NCI-H226 (cell line): ENCODE data around the gene RIN1.
"Not testable (repeated sequence)": the region's sequence is repeated elsewhere in the genome, so short reads cannot be mapped to it uniquely, and the experiment has no call there.

Experiments used
- DNase-seq: peaks from one replicate; pipeline ENCODE4 v3.0.0-alpha.2; 2015

RIN1 gene, protein sequence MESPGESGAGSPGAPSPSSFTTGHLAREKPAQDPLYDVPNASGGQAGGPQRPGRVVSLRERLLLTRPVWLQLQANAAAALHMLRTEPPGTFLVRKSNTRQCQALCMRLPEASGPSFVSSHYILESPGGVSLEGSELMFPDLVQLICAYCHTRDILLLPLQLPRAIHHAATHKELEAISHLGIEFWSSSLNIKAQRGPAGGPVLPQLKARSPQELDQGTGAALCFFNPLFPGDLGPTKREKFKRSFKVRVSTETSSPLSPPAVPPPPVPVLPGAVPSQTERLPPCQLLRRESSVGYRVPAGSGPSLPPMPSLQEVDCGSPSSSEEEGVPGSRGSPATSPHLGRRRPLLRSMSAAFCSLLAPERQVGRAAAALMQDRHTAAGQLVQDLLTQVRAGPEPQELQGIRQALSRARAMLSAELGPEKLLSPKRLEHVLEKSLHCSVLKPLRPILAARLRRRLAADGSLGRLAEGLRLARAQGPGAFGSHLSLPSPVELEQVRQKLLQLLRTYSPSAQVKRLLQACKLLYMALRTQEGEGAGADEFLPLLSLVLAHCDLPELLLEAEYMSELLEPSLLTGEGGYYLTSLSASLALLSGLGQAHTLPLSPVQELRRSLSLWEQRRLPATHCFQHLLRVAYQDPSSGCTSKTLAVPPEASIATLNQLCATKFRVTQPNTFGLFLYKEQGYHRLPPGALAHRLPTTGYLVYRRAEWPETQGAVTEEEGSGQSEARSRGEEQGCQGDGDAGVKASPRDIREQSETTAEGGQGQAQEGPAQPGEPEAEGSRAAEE

GRCh38 chr11:66336234-66337102 is at the start of gene RIN1:
Gene RIN1, minus strand, starts transcription at chr11:66336434. Its CDS starts 32 bp downstream, at chr11:66336402.
- DNase-seq = peak; percentile 100

GRCh38 chr11:66384316-66384715 is 48.1 kb upstream of the RIN1 start:
- DNase-seq = not testable (repeated sequence)

DNA sequence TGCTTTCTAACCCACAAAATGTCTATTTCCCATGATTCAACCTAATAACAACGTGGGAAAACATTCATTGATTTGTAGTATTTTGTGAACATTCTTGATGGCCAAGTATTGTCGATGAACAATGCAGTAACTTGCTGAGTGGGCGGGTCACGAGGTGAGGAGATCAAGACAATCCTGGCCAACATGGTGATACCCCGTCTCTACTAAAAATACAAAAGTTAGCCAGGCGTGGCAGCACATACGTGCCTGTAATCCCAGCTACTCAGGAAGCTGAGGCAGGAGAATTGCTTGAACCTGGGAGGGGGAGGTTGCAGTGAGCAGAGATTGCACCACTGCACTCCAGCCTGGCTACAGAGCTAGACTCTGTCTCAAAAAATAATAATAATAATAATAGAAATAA is 44.0 kb upstream of the RIN1 start:
- not testable (repeated sequence) for DNase-seq

DNA sequence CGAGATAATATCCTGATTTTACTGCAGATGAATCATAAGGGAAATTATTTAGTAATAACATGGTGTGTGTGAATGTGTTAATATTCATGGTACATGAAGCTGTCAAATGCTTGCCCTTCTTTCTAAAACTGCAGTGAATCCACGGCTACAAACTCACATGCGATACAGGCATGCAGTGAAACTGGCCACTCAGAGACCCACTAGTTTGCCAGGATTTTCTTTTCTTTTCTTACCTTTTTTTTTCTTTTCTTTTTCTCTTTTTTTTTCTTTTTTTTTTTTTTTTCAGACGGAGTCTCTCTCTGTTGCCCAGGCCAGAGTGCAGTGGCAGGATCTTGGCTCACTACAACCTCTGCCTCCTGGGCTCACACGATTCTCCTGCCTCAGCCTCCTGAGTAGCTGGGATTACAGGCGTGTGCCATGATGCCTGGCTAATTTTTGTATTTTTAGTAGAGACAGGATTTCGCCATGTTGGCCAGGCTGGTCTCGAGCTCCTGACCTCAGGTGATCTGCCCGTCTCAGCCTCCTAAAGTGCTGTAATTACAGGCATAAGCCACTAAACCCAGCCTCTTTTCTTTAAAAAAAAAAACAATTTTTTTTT is 37.6 kb upstream of the RIN1 start:
- not testable (repeated sequence) for DNase-seq

DNA sequence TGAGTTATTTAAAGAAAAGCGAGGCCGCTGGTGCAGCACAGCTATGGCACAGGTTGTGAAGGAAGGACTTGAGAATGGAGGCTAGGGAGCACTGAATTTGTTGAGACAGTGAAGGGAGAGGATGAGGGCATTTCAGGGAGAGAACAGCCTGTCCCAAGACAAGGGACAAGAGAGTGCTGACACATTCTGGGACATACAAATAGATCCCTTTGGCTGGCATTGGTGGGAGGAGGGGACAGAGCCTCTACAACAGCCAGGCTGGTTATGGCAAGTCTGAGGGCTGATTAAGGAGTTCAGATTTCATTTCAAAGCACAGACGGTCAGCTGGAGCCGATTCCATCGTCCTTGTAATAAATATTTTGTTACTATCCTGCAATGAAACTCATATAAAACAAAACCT is 37.0 kb upstream of the RIN1 start:
- no peak for DNase-seq

GRCh38 chr11:66371627-66372415 is 35.6 kb upstream of the RIN1 start, which contains the start of gene SLC29A2:
Gene SLC29A2, minus strand, starts transcription at chr11:66371760. Its CDS starts 169 bp downstream, at chr11:66371591.
- DNase-seq = peak; percentile 9

DNA sequence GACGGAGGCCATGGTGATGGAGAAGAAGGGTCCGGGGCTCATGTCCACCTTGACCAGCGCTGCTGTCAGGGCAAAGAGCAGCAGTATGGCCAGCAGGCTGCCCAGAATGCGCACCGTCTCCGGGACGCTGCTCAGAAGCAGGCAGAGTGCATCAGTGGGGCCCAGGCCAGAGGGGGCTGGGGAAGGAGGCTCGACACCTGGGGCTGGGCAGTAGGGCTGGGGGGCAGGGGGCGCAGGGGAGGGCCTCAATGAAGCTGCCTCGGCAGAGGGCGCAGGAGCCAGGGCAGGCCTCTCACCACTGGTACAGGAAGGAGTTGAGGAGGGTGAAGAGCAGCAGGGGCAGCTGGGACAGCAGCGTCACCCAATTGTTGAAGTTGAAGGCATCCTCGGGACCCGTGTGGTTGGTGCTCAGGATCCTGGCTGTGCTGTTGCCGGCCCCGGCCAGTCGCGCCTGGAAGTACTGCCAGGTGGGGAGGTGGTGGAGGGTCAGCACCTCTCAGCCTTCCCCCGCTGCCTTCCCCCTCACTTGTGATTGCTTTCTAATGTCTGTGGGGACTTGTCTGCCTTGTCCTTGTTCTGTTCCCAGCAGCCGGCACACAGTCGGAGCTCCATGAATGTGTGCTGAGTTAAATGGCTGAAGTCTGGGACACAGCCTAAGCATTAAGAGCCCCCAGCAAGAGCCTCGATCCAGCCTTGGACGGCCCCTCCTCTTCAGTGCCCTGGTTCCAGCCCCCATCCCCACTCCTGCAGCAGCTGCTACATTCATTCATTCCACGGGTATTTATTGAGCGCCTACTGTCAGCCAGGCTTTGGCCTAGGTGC is 33.0 kb upstream of the RIN1 start:
- no peak for DNase-seq

- DNase-seq = no peak
Observed at GRCh38 chr11:66368484-66368883, 32.2 kb upstream of the RIN1 start.

DNA sequence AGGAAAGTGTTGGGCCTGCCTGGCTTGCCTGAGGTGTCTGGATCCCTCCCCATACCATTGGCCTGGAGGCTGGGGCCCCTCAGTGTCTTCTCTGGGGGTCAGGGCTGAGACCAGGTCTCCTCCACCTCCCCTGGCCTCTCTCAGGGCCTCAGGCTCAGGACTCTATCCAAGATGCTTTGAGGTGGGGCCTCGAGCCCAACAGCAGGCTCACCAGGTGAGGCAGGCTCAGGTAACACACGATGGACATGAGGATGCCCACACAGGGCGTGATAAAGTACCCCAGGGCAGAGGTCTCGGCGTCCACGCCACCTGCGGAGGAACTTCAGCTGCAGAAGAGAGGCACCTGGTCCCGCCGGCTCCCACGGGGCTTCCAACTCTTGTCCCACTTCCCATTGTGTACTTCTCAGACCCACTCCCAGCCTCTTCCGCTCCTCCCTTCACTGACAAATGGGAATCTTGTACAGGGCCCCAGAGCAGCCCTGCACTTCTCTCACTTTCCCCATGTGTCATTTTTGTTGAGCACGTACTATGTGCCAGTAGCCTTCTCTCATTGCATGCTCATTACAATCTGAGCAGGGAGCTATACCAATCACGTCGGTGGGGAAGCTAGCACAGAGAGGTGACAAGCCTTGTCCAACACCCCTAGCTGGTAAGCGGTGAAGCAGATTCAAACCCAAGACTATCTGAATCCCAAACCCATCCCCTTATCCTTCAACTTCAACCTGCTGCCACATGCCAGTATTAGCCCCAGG is 31.5 kb upstream of the RIN1 start:
- no peak for DNase-seq

- DNase-seq = no peak
Observed at GRCh38 chr11:66366844-66367477, 30.7 kb upstream of the RIN1 start.

DNA sequence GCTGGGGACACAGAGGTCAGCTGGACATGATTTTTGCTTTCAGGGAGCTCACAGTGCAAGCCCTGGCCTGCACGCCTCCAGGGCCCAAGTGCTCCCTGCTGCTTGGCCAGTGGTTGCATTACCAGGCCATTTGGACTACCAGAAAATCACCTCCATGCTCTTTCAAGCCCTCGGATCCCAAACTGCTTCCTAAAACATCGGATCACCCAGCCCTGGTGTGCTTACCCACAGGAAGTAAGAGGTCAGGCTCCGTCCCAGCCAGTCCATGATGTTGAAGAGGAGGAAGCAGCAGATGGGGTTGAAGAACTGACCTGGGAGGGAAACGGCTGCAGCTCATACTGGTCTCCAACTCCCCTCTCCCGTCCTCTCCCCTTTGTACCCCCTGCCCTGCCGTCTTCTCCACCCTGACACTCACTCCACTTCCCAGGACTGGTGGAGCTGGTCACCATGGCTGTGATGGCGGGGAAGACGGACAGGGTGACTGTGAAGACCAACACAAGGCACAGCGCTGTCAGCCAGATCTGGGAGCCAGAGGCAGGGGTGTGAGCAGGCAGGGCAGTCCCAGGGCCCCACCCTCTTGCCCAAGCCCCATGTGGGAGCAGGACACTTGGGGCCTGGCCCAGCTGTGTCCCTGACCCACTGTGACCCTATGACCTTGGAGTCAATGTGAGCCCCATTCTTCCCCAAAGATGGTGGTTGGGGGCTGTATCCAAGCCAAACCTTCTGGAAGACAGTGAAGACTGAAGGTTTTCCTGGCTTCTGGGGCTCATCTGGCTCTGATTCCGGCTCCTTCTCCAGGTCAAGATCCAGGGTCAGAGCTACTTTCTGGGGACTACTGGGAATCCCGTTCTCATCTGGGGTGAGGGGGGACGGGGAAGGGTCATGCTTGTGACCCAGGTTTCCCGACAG is 29.7 kb upstream of the RIN1 start:
- no peak for DNase-seq

GRCh38 chr11:66365166-66365565 is 28.9 kb upstream of the RIN1 start:
- DNase-seq = no peak

GRCh38 chr11:66363805-66364535 is 27.7 kb upstream of the RIN1 start:
- DNase-seq = no peak

DNA sequence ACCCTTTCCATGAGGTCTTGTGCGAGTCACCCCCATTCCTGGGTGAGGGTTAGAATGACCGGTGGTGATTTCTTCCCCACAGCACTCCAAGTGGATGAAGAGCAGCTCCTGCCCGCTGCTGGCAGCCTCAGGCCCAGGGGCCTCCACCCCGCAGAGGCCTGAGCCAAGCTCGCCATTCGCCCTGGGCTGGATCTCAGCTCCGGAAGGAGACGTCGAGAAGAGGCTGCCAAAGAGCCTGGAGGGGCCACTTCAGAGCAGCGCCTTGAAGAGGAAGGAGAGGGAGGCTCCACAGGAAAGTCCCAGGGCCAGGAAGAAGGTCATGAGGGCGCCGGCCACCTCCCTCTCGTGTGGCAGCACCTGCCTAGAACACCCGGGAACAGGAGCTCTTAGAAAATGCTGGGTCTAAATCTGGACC is 27.0 kb upstream of the RIN1 start:
- DNase-seq = no peak

- no peak for DNase-seq
Observed at GRCh38 chr11:66362481-66363147, 26.4 kb upstream of the RIN1 start.

- no peak for DNase-seq
Observed at GRCh38 chr11:66361502-66361941, 25.3 kb upstream of the RIN1 start.
